ENCODE data around the gene OBSCN.

OBSCN gene

GRCh38 chr1:228279011-228279721 lies 71.3 kb downstream of the OBSCN start:
- DNase-seq, result no peak

- no peak for DNase-seq
Observed at GRCh38 chr1:228279722-228280105, 71.9 kb downstream of the OBSCN start.

GRCh38 chr1:228280106-228280901 lies 72.5 kb downstream of the OBSCN start:
- DNase-seq, result no peak

GRCh38 chr1:228280961-228281591 lies 73.2 kb downstream of the OBSCN start:
- no peak for DNase-seq

GRCh38 chr1:228281631-228282328 lies 73.9 kb downstream of the OBSCN start:
- DNase-seq, result no peak

- DNase-seq, result no peak
Observed at GRCh38 chr1:228282329-228283042, 74.6 kb downstream of the OBSCN start.

GRCh38 chr1:228283043-228283371 lies 75.2 kb downstream of the OBSCN start:
- no peak for DNase-seq

- DNase-seq, result no peak
Observed at GRCh38 chr1:228283476-228284147, 75.8 kb downstream of the OBSCN start.

GRCh38 chr1:228284148-228284495 lies 76.3 kb downstream of the OBSCN start:
- DNase-seq, result no peak

- no peak for DNase-seq
Observed at GRCh38 chr1:228284521-228284920, 76.7 kb downstream of the OBSCN start.

- DNase-seq, result no peak
Observed at GRCh38 chr1:228285661-228286504, 78.0 kb downstream of the OBSCN start.

- no peak for DNase-seq
Observed at GRCh38 chr1:228286505-228287417, 78.9 kb downstream of the OBSCN start.

GRCh38 chr1:228287541-228288425 lies 79.9 kb downstream of the OBSCN start:
- no peak for DNase-seq

- no peak for DNase-seq
Observed at GRCh38 chr1:228288536-228289238, 80.8 kb downstream of the OBSCN start.

- DNase-seq, result no peak
Observed at GRCh38 chr1:228289239-228289849, 81.5 kb downstream of the OBSCN start.

GRCh38 chr1:228289996-228290881 lies 82.4 kb downstream of the OBSCN start:
- DNase-seq, result no peak

Data from NCI-H2171 treated with DMSO at 0.1 percent for 48 hours (cell line).